Left lung (tissue), 10 donors: Measurements from ENCODE around the gene SMIM23. TPM values are rescaled to one million over a fixed set of nuclear protein-coding genes. Genes with fewer than 3 reads are reported as not detected.

Experiments
- ATAC-seq: fragments of 200-7000 bp; cut with Tn5 transposase; one replicate; pipeline ENCODE4 v1.9.1; 2020; ENCODE audit warnings: moderate library complexity
- DNase-seq, 4 donors: peaks; one replicate each; pipeline ENCODE4 v3.0.0-alpha.2; 2013 to 2020
- H3K27ac ChIP-seq, 2 donors: fragments of 200-600 bp; sonication (generic) in 1 of 2; one replicate each; pipeline versions ENCODE4 v1.5.0 to v1.8.0; 2020 to 2021
- H3K27me3 ChIP-seq, 2 donors: fragments of 200-600 bp; sonication (generic) in 1 of 2; one replicate each; pipeline versions ENCODE4 v1.5.0 to v1.8.0; 2020 to 2021
- H3K36me3 ChIP-seq, 2 donors: fragments of 200-600 bp; sonication (generic) in 1 of 2; one replicate each; pipeline versions ENCODE4 v1.5.0 to v1.8.0; 2020 to 2021
- H3K4me1 ChIP-seq, 2 donors: fragments of 200-600 bp; one replicate each; pipeline ENCODE4 v1.8.0; 2021
- H3K4me3 ChIP-seq, 2 donors: fragments of 200-600 bp; sonication (generic) in 1 of 2; one replicate each; pipeline versions ENCODE4 v1.5.0 to v1.8.0; 2020 to 2021; ENCODE audit warnings: mild to moderate bottlenecking in 1 of 2
- H3K9me3 ChIP-seq, 2 donors: fragments of 200-600 bp; sonication (generic) in 1 of 2; one replicate each; pipeline versions ENCODE4 v1.5.0 to v1.8.0; 2020 to 2021
- CTCF ChIP-seq, 2 donors: fragments of 200-600 bp; sonication (generic) in 1 of 2; IDR thresholded peaks; one replicate each; pipeline versions ENCODE4 v1.5.0 to v1.8.0; 2021; ENCODE audit warnings: antibody characterized with exemption in 2 of 2
- intact Hi-C, 2 donors: fragments of 100-400 bp; cut with DNase I; formaldehyde crosslinking; loops; one replicate each; pipeline versions ENCODE4 v1.11.2 to v1.14.2; 2022
- polyA plus RNA-seq, 6 donors: library from polyadenylated mRNA; unstranded; fragments of 120-200 nt; gene quantifications; one replicate each; pipeline ENCODE4 v1.2.1, GENCODE V29; 2013; ENCODE audit not compliant: insufficient read length in 6 of 6
- total RNA-seq, 2 donors: library from RNA; stranded (reverse); fragmentation: NEBNext Ultra II Directional; extraction: Animal tissue kit (Norgen Biotek cat#: 25700); gene quantifications; one replicate each; pipeline ENCODE4 v1.2.1, GENCODE V29; 2021
- donor health status: DM: no; HTN: yes; CAD: no.
- donor health status: DM: no; HTN: no; CAD: no.

SMIM23 gene
- total and polyA plus RNA-seq, 8 donors = not detected

GRCh38 chr5:171821286-171821685 lies 35.7 kb downstream of the SMIM23 start:
- Histone ChIP-seq H3K4me3 (no peak overlapping the region), H3K4me1 (no peaks in the 10 kb centered on the region), H3K9me3 (no peaks in the 10 kb centered on the region), H3K36me3 (no peaks in the 10 kb centered on the region), H3K27ac (no peak overlapping the region), H3K27me3 (no peaks in the 10 kb centered on the region)
- ATAC-seq = no peak
- no peak for TF ChIP-seq CTCF (IDR thresholded peaks at IDR 0.05)
- no peak for DNase-seq
- intact Hi-C loops = no loop called here

DNA sequence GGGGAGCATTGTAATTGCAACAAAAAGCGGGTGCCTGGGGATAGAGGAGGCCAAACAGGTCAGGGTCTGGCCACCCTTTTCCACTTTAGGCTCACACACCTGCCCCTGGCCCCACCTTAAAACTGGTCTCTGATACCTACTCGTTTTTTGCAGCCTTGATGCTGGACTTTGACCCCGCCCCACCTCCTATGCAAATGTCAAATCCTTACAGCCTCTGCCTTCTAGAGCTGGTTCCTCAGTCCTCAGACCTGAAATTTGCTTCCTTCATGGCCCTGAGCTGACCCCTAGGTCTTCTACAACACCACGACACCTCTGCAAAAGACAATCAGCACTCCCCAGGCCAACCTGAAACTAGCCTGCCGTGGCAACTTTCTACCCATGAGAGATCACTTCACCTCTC lies 37.7 kb downstream of the SMIM23 start:
- H3K9me3 ChIP-seq = no peaks in the 10 kb centered on the region
- no peak overlapping the region for H3K27ac ChIP-seq
- intact Hi-C loops = no loop called here
- ATAC-seq = no peak
- no peaks in the 10 kb centered on the region for H3K4me1 ChIP-seq
- H3K36me3 ChIP-seq = no peaks in the 10 kb centered on the region
- no peak overlapping the region for H3K4me3 ChIP-seq
- TF ChIP-seq CTCF (IDR thresholded peaks at IDR 0.05) = no peak
- no peaks in the 10 kb centered on the region for H3K27me3 ChIP-seq
- no peak for DNase-seq

DNA sequence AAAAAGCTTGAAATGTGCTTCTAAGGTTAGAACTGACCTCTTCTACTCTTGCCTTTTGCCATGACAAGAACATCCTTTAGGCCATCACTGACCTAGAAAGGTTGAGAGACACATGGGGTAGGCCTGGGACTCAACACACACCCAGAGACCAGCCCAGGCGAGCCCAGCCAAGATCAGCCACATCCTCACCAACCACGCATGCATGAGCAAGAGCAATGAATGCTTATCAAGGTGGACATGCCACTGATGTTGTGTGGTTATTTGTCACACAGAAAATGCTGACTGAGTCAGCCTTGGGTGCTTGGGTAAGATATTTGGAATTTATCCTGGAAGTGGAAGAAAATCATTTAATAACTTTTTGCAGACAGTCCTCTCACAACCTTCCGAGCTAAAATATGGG lies 39.4 kb downstream of the SMIM23 start:
- no peak overlapping the region for H3K4me3 ChIP-seq
- no peak overlapping the region for H3K27ac ChIP-seq
- peaks cover 0 to 2% of the 10 kb centered on the region in 2 donors for H3K9me3 ChIP-seq
- ATAC-seq = no peak
- no peaks in the 10 kb centered on the region for H3K36me3 ChIP-seq
- H3K27me3 ChIP-seq = no peaks in the 10 kb centered on the region
- DNase-seq = no peak
- no peaks in the 10 kb centered on the region for H3K4me1 ChIP-seq
- TF ChIP-seq CTCF (IDR thresholded peaks at IDR 0.05) = no peak
- intact Hi-C loops = no loop called here

- no peak for ATAC-seq
- no peaks in the 10 kb centered on the region for H3K36me3 ChIP-seq
- no peak for TF ChIP-seq CTCF (IDR thresholded peaks at IDR 0.05)
Measured at GRCh38 chr5:171826132-171826531, 40.5 kb downstream of the SMIM23 start.

DNA sequence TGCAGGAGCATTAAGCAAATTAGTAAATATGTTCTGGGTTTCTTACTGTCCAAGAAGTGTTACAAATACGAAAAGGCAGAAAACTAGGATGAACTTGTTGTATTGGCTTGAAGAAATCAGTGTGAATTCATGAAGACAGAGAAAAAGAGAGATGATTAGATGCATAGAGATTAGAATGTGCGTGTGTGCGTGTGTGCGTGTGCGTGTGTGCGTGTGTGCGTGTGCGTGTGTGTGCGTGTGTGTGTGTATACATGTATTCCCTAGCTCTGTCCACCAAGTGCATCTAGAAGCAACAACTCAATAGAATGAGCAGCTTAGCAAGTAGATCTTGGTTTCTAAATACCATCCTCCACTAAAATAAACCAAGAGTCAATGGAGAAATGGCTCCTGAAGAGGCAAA lies 41.5 kb downstream of the SMIM23 start:
- no peak overlapping the region for H3K27ac ChIP-seq
- H3K27me3 ChIP-seq = no peaks in the 10 kb centered on the region
- H3K9me3 ChIP-seq = peaks cover 0 to 2% of the 10 kb centered on the region in 2 donors
- no peaks in the 10 kb centered on the region for H3K36me3 ChIP-seq
- DNase-seq = no peak
- intact Hi-C loops = no loop called here
- H3K4me3 ChIP-seq = no peak overlapping the region
- TF ChIP-seq CTCF (IDR thresholded peaks at IDR 0.05) = no peak
- no peaks in the 10 kb centered on the region for H3K4me1 ChIP-seq
- ATAC-seq = no peak

More at GRCh38 chr5:171826132-171826531, 40.5 kb downstream of the SMIM23 start:
- no peak overlapping the region for H3K27ac ChIP-seq
- H3K4me3 ChIP-seq = no peak overlapping the region
- H3K4me1 ChIP-seq = no peaks in the 10 kb centered on the region
- no peaks in the 10 kb centered on the region for H3K27me3 ChIP-seq
- H3K9me3 ChIP-seq = peaks cover 0 to 2% of the 10 kb centered on the region in 2 donors
- no peak for DNase-seq
- intact Hi-C loops = no loop called here
